Natural killer cell treated with Interleukin-12 subunit alpha and Interleukin-12 subunit beta and Interleukin-15 and Interleukin-18, amount 100 ng/mL, for 72 hours (primary cell): Measurements from ENCODE around the gene ST3GAL4. TPM values are rescaled to one million over a fixed set of nuclear protein-coding genes. Genes with fewer than 3 reads are reported as not detected.
"Not testable (repeated sequence)": the region's sequence is repeated elsewhere in the genome, so short reads cannot be mapped to it uniquely, and the experiment has no call there.

Source experiments
- ATAC-seq, 2 donors: fragments of 150-1000 bp; cut with Tn5 transposase in 1 of 2; sonication (Bioruptor Pico), chemical (Tn5 transposase) in 1 of 2; 2 replicates each; pipeline ENCODE4 v1.10.0; 2021
- DNase-seq: peaks from one replicate; pipeline ENCODE4 v3.0.0; 2022; ENCODE audit warnings: low spot score
- H3K27ac Mint-ChIP-seq, 2 donors: 1 replicate in 1 of 2; 2 replicates in 1 of 2; pipeline ENCODE4 v1.8.0; 2022; ENCODE audit warnings: mixed read lengths in 2 of 2, mild to moderate bottlenecking in 1 of 2, moderate library complexity in 1 of 2
- H3K27me3 Mint-ChIP-seq, 2 donors: 1 replicate in 1 of 2; 2 replicates in 1 of 2; pipeline ENCODE4 v1.8.0; 2022; ENCODE audit warnings: mixed read lengths in 2 of 2
- H3K36me3 Mint-ChIP-seq: one replicate; pipeline ENCODE4 v1.8.0; 2022; ENCODE audit warnings: mixed read lengths
- H3K4me1 Mint-ChIP-seq, 2 donors: 1 replicate in 1 of 2; 2 replicates in 1 of 2; pipeline ENCODE4 v1.8.0; 2022; ENCODE audit warnings: low read depth in 2 of 2, mixed read lengths in 2 of 2, mild to moderate bottlenecking in 1 of 2
- H3K4me3 Mint-ChIP-seq: one replicate; pipeline ENCODE4 v1.8.0; 2022; ENCODE audit warnings: mixed read lengths
- H3K9me3 Mint-ChIP-seq: 2 replicates; pipeline ENCODE4 v1.8.0; 2022; ENCODE audit warnings: mixed read lengths
- total RNA-seq, 2 donors: library from RNA; stranded (reverse); gene quantifications; one replicate each; pipeline ENCODE4 v1.2.3, GENCODE V29; 2022

The ST3GAL4 gene
- total RNA-seq, 2 donors from 2014 or later = 60.4 to 60.9 TPM

GRCh38 chr11:126366823-126367654 lies 11.6 kb downstream of the ST3GAL4 start:
- Mint-ChIP-seq H3K4me1 (peaks cover 31 to 44% of the 10 kb centered on the region in 2 donors), H3K4me3 (peak overlapping the region; percentile 61), H3K27ac (peak overlapping the region; percentile 49 to 76)
- H3K27me3 Mint-ChIP-seq, H3K36me3 Mint-ChIP-seq, DNase-seq, H3K9me3 Mint-ChIP-seq: not testable (repeated sequence)
- ATAC-seq = peak; percentile 15 to 34

DNA sequence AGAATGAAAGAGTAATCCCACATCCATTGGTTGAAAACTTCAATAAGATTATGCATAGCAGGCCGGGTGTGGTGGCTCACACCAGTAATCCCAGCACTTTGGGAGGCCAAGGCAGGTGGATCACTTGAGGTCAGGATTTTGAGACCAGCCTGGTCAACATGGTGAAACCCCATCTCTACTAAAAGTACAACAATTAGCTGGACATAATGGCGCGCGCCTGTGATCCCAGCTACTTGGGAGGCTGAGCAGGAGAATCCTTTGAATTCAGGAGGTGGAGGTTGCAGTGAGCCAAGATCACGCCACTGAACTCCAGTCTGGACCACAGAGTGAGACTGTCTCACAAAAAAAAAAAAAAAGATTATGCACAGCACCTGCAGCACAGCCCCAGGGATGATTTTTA lies 12.3 kb downstream of the ST3GAL4 start:
- not testable (repeated sequence) for H3K36me3 Mint-ChIP-seq, H3K27me3 Mint-ChIP-seq, H3K4me3 Mint-ChIP-seq, ATAC-seq, H3K27ac Mint-ChIP-seq, H3K9me3 Mint-ChIP-seq, DNase-seq
- H3K4me1 Mint-ChIP-seq = peaks cover 33 to 47% of the 10 kb centered on the region in 2 donors

DNA sequence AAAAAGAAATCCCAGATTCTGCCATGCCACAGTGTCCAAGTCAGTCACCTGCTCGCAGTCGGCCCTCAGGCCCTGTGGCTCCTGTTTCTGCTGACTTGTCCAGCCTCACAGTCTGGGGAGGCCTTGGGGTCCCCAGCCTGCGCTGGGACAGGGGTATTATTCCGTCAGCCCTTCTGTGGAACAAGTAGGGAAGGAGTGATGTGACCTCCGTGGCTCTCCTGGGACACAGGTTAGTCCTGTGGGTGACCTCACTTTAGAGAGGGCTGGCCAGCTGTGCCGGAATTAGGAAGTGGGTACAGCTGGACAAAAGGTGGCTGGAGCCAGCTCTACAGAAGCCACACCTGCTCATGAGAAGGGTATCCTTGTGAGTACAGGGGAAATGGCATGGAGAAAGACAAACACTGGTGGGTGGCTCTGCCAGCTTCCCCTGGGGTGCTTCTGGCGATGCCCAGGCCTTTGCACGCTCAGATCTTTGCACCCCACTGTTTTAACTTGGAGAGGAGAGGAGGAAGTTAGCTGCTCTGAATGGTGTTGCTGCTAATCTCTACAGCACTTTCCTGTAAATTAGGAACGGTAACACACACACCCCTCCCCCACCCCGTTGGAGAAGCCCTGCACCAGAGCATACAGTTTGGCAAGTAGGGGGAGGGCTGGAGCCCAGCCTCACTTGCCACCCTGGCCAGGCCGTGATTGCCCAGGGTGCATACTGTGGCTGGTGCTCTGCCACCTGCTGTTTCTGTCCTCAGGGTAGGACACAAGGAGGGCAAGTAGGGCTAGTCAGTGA lies 13.0 kb downstream of the ST3GAL4 start:
- peak overlapping the region; percentile 34 to 80 for H3K27ac Mint-ChIP-seq
- not testable (repeated sequence) for H3K4me3 Mint-ChIP-seq, H3K9me3 Mint-ChIP-seq, H3K27me3 Mint-ChIP-seq, H3K36me3 Mint-ChIP-seq, DNase-seq
- peaks cover 30 to 48% of the 10 kb centered on the region in 2 donors for H3K4me1 Mint-ChIP-seq
- peak; percentile 54 to 70 for ATAC-seq

GRCh38 chr11:126370016-126370415 lies 14.5 kb downstream of the ST3GAL4 start:
- no peak for DNase-seq
- H3K27ac Mint-ChIP-seq = peak overlapping the region; percentile 34 to 80
- H3K27me3 Mint-ChIP-seq = no peaks in the 10 kb centered on the region
- no peaks in the 10 kb centered on the region for H3K9me3 Mint-ChIP-seq
- H3K36me3 Mint-ChIP-seq = no peaks in the 10 kb centered on the region
- ATAC-seq = no peak
- peaks cover 30 to 53% of the 10 kb centered on the region in 2 donors for H3K4me1 Mint-ChIP-seq
- H3K4me3 Mint-ChIP-seq = peak overlapping the region; percentile 7

- no peak overlapping the region for H3K4me3 Mint-ChIP-seq
- ATAC-seq = no peak
- H3K4me1 Mint-ChIP-seq = peaks cover 23 to 49% of the 10 kb centered on the region in 2 donors
- H3K27me3 Mint-ChIP-seq = no peaks in the 10 kb centered on the region
- no peak for DNase-seq
- H3K27ac Mint-ChIP-seq = peak overlapping the region in 1 of 2 donors; percentile 65
- H3K9me3 Mint-ChIP-seq = no peaks in the 10 kb centered on the region
- H3K36me3 Mint-ChIP-seq = no peaks in the 10 kb centered on the region
Observed at GRCh38 chr11:126371595-126371994, 16.1 kb downstream of the ST3GAL4 start.

DNA sequence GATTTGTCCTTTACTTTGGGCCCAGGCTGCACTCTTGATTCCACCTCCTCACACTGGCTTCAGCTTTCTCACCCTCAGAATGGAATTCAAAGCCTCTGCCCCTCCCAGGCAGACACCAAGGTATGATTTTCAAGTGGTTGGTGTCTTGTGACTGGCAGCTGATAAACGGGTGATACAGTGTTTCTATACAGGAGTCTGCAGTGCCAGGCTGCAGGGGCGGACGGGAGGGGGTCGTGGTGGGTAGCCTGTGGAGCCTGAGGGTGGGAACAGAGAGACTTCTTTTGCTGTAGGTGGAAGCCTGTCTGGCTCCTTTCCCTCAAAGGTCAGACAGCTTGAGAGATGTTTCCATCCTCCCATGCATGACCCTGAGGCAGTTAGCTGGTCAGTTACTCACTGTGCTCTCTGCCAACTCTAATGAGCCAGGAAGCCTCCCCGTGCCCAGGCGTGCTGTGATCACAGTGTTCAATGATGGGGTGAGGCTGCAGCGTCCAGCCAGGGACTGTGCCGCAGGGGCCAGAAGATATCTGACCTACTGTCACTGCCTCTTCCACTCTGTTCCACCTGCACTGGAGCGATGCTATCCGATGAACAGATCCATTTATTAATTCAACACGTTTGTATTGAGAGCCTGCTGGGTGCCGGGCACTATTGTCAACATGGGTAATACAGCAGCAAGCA lies 18.0 kb downstream of the ST3GAL4 start:
- not testable (repeated sequence) for H3K4me3 Mint-ChIP-seq, DNase-seq, ATAC-seq, H3K27me3 Mint-ChIP-seq, H3K9me3 Mint-ChIP-seq, H3K36me3 Mint-ChIP-seq, H3K27ac Mint-ChIP-seq
- peaks cover 17 to 36% of the 10 kb centered on the region in 2 donors for H3K4me1 Mint-ChIP-seq

DNA sequence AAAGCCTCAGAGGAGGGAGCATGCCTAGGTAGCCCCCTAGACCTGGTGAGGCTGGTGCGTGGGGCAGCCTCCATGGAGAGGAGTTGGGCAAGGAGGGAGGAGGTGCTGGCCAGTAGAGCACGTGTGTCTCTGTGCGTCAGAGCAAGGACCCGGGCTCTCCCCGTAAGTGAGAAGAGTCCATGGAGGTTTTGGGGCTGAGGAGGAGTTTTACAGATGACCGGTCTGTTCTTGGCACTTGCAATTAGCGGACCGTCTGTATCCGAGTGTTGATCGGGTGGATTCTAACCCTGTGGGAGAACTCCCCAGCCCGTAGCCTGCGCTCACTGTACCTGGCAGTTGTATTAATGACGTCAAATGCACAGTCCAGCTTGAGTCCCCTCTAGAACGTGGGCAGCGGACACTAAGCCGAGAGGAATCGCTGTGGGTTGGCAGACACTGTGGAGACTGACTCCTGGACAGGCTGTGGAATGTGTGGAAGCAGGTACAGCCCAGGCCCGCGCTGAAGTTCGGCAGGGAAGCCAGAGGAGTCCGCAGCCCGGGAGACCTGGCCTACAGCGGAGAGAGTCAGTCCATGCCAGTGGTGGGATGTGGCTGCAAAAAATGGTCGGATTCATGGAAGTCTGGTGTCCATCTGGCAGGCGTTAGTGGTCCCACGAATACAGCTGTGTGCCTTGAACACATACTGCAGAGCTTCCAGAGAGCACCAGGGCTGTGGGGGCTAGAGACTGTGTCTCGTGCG lies 19.2 kb downstream of the ST3GAL4 start:
- not testable (repeated sequence) for DNase-seq, ATAC-seq, H3K27ac Mint-ChIP-seq, H3K27me3 Mint-ChIP-seq, H3K36me3 Mint-ChIP-seq, H3K9me3 Mint-ChIP-seq, H3K4me3 Mint-ChIP-seq
- H3K4me1 Mint-ChIP-seq = peaks cover 14 to 37% of the 10 kb centered on the region in 2 donors

DNA sequence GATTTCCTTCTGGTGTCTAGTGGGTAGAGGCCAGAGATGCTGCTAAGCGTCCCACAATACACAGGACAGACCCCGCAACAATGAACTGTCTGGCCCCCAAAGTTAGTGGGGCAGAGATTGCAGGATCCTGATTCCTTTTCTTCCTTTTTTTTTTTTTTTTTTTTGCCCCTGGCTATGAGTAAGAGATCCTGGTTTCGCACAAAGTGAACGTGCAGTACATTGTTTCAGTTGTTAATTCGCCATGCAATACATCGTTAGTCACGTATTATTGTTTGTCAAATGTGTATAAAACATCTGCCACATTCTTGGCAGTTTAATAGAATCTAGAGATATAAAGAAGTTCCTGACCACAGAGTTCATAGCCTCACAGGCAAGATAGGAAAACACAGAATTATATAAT lies 20.2 kb downstream of the ST3GAL4 start:
- H3K27me3 Mint-ChIP-seq = no peaks in the 10 kb centered on the region
- ATAC-seq = no peak
- no peak overlapping the region for H3K4me3 Mint-ChIP-seq
- DNase-seq = no peak
- no peaks in the 10 kb centered on the region for H3K36me3 Mint-ChIP-seq
- H3K4me1 Mint-ChIP-seq = peaks cover 5 to 27% of the 10 kb centered on the region in 2 donors
- no peak overlapping the region for H3K27ac Mint-ChIP-seq
- no peaks in the 10 kb centered on the region for H3K9me3 Mint-ChIP-seq

DNA sequence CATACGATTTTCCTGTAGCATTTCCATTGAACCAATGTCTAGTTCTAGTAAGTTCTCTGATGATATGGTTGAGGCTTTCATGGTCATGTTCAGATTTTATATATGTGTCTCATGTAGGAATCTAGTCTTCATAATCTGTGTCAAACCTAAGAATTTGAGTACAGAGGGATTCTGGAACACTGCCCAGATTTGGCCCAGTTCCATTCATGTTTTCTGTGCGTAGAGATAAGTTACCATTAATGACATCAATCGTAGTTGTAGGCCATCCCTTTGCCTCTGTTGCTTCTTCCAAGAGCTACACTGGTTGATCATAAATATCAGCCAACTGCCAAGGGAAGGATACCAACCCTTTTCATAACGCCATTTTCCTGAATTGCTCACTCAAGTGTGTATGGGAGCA lies 23.3 kb downstream of the ST3GAL4 start:
- H3K36me3 Mint-ChIP-seq = no peaks in the 10 kb centered on the region
- H3K4me1 Mint-ChIP-seq = peaks cover 0 to 14% of the 10 kb centered on the region in 2 donors
- no peak overlapping the region for H3K4me3 Mint-ChIP-seq
- no peaks in the 10 kb centered on the region for H3K9me3 Mint-ChIP-seq
- peak overlapping the region in 1 of 2 donors; percentile 28 for H3K27ac Mint-ChIP-seq
- no peak for DNase-seq
- ATAC-seq = no peak
- no peaks in the 10 kb centered on the region for H3K27me3 Mint-ChIP-seq

DNA sequence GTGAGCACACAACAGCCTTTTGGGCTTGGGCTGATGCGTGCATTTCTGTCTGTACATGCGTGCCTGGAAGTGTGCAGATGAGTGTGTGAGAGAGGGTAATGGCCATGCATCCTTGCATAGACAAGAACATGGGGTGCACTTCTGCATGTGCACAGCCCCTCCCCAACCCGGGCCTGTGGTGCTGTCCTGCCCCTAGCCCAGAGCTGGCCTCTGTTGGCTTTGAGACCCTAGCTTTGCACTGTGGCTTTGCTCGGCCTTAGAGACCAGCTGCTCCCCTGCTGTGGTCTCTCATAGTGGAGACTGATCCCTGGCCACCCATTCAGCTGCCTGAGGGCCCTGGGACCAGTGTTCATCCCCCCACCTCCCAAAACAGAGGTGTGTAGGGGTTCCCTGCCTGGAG lies 25.4 kb downstream of the ST3GAL4 start:
- Mint-ChIP-seq H3K9me3 (no peaks in the 10 kb centered on the region), H3K4me1 (peaks cover 2 to 9% of the 10 kb centered on the region in 2 donors), H3K36me3 (no peaks in the 10 kb centered on the region), H3K27ac (no peak overlapping the region), H3K4me3 (no peak overlapping the region), H3K27me3 (no peaks in the 10 kb centered on the region)
- DNase-seq = no peak
- ATAC-seq = no peak

DNA sequence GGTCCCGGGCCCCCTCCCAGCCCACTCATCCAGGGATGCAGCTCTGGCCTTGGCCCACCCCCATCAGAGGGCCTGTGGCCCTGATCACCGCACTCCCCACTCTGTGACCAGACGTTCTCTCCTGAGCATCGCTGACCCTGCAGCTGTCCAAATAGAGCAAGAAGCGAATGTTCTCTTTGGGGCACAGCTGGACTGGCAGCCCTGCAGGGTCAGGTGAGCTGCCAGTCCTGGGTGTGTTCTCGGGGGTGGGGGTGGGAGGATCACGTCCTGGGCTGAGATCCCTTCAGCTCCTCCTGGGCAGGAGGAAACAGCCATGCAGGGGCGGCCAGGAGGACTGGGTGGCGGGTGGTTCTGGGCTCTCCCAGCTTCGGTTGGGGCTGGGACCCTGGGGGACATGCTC lies 26.5 kb downstream of the ST3GAL4 start:
- H3K4me3 Mint-ChIP-seq, DNase-seq, H3K36me3 Mint-ChIP-seq, H3K9me3 Mint-ChIP-seq, ATAC-seq, H3K27ac Mint-ChIP-seq, H3K27me3 Mint-ChIP-seq: not testable (repeated sequence)
- H3K4me1 Mint-ChIP-seq = peaks cover 6 to 20% of the 10 kb centered on the region in 2 donors

GRCh38 chr11:126382641-126383040 lies 27.2 kb downstream of the ST3GAL4 start:
- H3K9me3 Mint-ChIP-seq, DNase-seq, ATAC-seq, H3K27me3 Mint-ChIP-seq, H3K27ac Mint-ChIP-seq, H3K4me3 Mint-ChIP-seq, H3K36me3 Mint-ChIP-seq: not testable (repeated sequence)
- H3K4me1 Mint-ChIP-seq = peaks cover 6 to 24% of the 10 kb centered on the region in 2 donors
